ENCODE results near the gene CHRNB1.

DNA sequence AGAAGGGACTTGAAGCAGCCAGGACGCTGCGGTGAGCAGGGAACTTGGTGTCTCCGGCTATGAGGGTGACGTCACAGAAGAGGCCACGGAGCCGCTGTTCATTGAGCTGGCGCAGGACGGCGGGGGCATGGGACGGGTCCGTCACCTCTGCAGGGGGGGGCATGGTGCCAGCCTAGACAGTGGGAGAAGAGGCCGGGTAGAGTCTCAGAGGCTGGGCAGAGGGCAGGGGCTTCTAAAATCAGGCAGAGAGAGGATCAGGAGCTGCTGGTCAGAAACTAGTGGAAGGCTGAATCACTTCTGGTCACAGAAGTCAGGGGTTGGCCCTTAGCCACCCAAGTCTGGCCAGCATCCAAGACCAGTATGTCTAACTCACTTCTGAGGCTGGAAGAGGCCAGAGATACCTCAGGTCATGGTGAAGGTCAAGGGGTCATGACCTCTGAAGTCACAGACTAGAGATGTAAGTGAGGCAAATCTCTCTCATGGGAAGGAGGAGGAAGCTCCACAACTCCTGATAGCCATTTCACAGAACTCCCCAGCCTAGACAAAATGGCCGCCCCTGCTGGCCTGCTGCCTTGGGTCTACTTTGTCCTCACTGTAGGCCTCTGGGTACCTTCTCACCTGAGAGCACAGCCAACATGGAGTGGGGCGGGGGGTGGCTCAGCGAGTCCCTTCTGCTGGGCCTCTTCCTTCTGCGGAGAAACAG is 21.9 kb downstream of the CHRNB1 start:
- TF ChIP-seq, protein P1, sequence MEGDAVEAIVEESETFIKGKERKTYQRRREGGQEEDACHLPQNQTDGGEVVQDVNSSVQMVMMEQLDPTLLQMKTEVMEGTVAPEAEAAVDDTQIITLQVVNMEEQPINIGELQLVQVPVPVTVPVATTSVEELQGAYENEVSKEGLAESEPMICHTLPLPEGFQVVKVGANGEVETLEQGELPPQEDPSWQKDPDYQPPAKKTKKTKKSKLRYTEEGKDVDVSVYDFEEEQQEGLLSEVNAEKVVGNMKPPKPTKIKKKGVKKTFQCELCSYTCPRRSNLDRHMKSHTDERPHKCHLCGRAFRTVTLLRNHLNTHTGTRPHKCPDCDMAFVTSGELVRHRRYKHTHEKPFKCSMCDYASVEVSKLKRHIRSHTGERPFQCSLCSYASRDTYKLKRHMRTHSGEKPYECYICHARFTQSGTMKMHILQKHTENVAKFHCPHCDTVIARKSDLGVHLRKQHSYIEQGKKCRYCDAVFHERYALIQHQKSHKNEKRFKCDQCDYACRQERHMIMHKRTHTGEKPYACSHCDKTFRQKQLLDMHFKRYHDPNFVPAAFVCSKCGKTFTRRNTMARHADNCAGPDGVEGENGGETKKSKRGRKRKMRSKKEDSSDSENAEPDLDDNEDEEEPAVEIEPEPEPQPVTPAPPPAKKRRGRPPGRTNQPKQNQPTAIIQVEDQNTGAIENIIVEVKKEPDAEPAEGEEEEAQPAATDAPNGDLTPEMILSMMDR (IDR thresholded peaks at IDR 0.05): no peak
- TF ChIP-seq POLR2A (IDR thresholded peaks at IDR 0.05): no peak

Data from body of pancreas (tissue), 4 donors.